ENCODE results near the gene DIPK2B. TPM values are rescaled to one million over a fixed set of nuclear protein-coding genes. Genes with fewer than 3 reads are reported as not detected.

The DIPK2B gene
- total and polyA plus RNA-seq, 2 of the 4 experiments (the other 2 are of a cell fraction) = not detected

DNA sequence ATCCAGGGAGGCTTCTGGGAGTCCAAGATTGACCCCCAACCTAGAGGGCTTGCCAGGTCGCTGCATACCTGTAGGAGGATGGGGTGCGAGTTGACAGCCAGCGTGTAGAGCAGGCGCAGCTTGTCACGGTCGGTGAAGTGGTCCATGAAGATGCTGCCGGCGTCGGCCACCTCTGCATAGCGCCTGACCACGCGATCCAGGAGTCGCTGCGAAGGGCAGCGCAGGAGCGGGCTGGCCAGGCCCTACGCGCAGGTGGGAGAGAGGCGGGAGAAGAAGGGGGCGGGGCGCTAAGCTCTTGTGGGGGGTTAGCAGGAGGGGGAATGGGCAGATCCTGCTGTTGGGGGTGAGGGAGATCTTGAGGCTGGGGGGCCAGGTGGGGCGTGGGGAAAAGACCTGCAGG is 43.0 kb downstream of the DIPK2B start:
- Histone ChIP-seq H3K14ac (replicated peaks; ENCODE audit: low read depth, low read length) (no peak overlapping the region), H2AK5ac (ENCODE audit: low read depth, low read length) (no peak overlapping the region), H3K36me3 (ENCODE audit: control insufficient read depth, insufficient read depth, low read length) (no peaks in the 10 kb centered on the region), H4K8ac (ENCODE audit: low read depth in 2 of 2, low read length in 2 of 2) (no peak overlapping the region), H4K20me1 (ENCODE audit: insufficient read depth, low read length) (no peaks in the 10 kb centered on the region), H2BK20ac (ENCODE audit: low read depth, low read length) (no peak overlapping the region), H2AK9ac (replicated peaks; ENCODE audit: low read depth, low read length, poor library complexity) (no peak overlapping the region), H3K79me1 (ENCODE audit: low read depth in 1 of 2, low read length in 2 of 2) (no peaks in the 10 kb centered on the region), H2AFZ (replicated peaks; ENCODE audit: low read length, poor library complexity) (no peak overlapping the region), H3K4me1 (ENCODE audit: control insufficient read depth, insufficient read depth, low read length) (no peaks in the 10 kb centered on the region), H3K4me2 (ENCODE audit: low read depth, low read length) (no peak overlapping the region), H4K5ac (ENCODE audit: low read depth, low read length) (no peak overlapping the region), H3K4ac (ENCODE audit: low read depth, low read length) (no peak overlapping the region), H3K9ac (ENCODE audit: low read depth, low read length) (no peak overlapping the region), H3K18ac (ENCODE audit: low read depth, low read length) (no peak overlapping the region), H3K56ac (ENCODE audit: extremely low read depth, insufficient read depth, low read length) (no peak overlapping the region), H3K4me3 (ENCODE audit: insufficient read depth, low read depth, low read length) (no peak overlapping the region), H2BK120ac (ENCODE audit: low read depth, low read length) (no peak overlapping the region), H2BK5ac (ENCODE audit: low read depth, low read length, poor library complexity, severe bottlenecking) (no peak overlapping the region), H2BK15ac (ENCODE audit: low read depth, low read length) (no peak overlapping the region), H3K27ac (ENCODE audit: insufficient read depth, low read length) (no peak overlapping the region), H3K9me3 (ENCODE audit: control insufficient read depth, insufficient read depth, low read length) (peaks cover 3% of the 10 kb centered on the region), H3K23ac (ENCODE audit: low read depth, low read length) (no peak overlapping the region), H4K91ac (ENCODE audit: insufficient read depth, low read depth, low read length) (no peak overlapping the region), H3K27me3 (ENCODE audit: control insufficient read depth, insufficient read depth, low read length) (peaks cover 10% of the 10 kb centered on the region), H3K9me1 (ENCODE audit: insufficient read depth, low read length) (no peaks in the 10 kb centered on the region)
- no CpG with 5 or more reads among the region's 22 CpGs for WGBS, 2 experiments (ENCODE audit: extremely low coverage in 2 of 2, insufficient read length in 1 of 2)
- ChIA-PET CTCF (no interaction called here), POLR2A (ENCODE audit: unreplicated experiment) (no interaction called here)
- BruUV-seq (replicated peaks) = no TSS peak
- in situ Hi-C loops (cut with MboI; ENCODE audit: low sequenced_read_pairs) (no loop called here), dilution Hi-C loops (cut with HindIII; ENCODE audit: low sequenced_read_pairs, unreplicated experiment) (no loop called here), intact Hi-C loops (cut with micrococcal nuclease) (no loop called here)
- DNase-seq = no peak
- TF ChIP-seq FOS (IDR thresholded peaks at IDR 0.05; ENCODE audit: low read depth, low read length) = no peak
- TF ChIP-seq SMC3 (IDR thresholded peaks at IDR 0.05; ENCODE audit: low read depth, low read length) = no peak
- no peak for TF ChIP-seq POLR2A (IDR thresholded peaks at IDR 0.05; ENCODE audit: low read depth, low read length)
- no peak for TF ChIP-seq RCOR1 (IDR thresholded peaks at IDR 0.05; ENCODE audit: insufficient replicate concordance, low read length)
- TF ChIP-seq, protein P1, sequence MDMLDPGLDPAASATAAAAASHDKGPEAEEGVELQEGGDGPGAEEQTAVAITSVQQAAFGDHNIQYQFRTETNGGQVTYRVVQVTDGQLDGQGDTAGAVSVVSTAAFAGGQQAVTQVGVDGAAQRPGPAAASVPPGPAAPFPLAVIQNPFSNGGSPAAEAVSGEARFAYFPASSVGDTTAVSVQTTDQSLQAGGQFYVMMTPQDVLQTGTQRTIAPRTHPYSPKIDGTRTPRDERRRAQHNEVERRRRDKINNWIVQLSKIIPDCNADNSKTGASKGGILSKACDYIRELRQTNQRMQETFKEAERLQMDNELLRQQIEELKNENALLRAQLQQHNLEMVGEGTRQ (IDR thresholded peaks at IDR 0.05; ENCODE audit: low read depth, low read length) = no peak
- no peak for TF ChIP-seq RFX5 (IDR thresholded peaks at IDR 0.05; ENCODE audit: low read depth, low read length)
- TF ChIP-seq BHLHE40 (IDR thresholded peaks at IDR 0.05; ENCODE audit: low read depth, low read length) = no peak
- TF ChIP-seq CHD1 (IDR thresholded peaks at IDR 0.05; ENCODE audit: low read depth, low read length) = no peak
- TF ChIP-seq, protein P2, sequence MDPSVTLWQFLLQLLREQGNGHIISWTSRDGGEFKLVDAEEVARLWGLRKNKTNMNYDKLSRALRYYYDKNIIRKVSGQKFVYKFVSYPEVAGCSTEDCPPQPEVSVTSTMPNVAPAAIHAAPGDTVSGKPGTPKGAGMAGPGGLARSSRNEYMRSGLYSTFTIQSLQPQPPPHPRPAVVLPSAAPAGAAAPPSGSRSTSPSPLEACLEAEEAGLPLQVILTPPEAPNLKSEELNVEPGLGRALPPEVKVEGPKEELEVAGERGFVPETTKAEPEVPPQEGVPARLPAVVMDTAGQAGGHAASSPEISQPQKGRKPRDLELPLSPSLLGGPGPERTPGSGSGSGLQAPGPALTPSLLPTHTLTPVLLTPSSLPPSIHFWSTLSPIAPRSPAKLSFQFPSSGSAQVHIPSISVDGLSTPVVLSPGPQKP (IDR thresholded peaks at IDR 0.05; ENCODE audit: borderline replicate concordance, low read depth, low read length) = no peak
- no peak for TF ChIP-seq MXI1 (IDR thresholded peaks at IDR 0.05; ENCODE audit: borderline replicate concordance, low read depth, low read length)
- no peak for TF ChIP-seq RAD21 (IDR thresholded peaks at IDR 0.05; ENCODE audit: low read length)
- TF ChIP-seq, protein P3, sequence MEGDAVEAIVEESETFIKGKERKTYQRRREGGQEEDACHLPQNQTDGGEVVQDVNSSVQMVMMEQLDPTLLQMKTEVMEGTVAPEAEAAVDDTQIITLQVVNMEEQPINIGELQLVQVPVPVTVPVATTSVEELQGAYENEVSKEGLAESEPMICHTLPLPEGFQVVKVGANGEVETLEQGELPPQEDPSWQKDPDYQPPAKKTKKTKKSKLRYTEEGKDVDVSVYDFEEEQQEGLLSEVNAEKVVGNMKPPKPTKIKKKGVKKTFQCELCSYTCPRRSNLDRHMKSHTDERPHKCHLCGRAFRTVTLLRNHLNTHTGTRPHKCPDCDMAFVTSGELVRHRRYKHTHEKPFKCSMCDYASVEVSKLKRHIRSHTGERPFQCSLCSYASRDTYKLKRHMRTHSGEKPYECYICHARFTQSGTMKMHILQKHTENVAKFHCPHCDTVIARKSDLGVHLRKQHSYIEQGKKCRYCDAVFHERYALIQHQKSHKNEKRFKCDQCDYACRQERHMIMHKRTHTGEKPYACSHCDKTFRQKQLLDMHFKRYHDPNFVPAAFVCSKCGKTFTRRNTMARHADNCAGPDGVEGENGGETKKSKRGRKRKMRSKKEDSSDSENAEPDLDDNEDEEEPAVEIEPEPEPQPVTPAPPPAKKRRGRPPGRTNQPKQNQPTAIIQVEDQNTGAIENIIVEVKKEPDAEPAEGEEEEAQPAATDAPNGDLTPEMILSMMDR (conservative IDR thresholded peaks at IDR 0.05; ENCODE audit: low read depth, low read length) = no peak
- no peak for ATAC-seq (ENCODE audit: low read depth)

Measured in IMR-90 (cell line).